T-helper 1 cell treated with Interleukin-12 subunit alpha and Interleukin-12 subunit beta and Interleukin-4 antibody, amounts not matched to agents 30 ng/mL and 1 ng/mL, for 36 hours (primary cell): ENCODE results near the gene PRKCZ. TPM values are rescaled to one million over a fixed set of nuclear protein-coding genes. Genes with fewer than 3 reads are reported as not detected.

Source experiments
- intact Hi-C: fragments of 100-400 bp; cut with micrococcal nuclease; formaldehyde crosslinking; loops from one replicate; pipeline ENCODE4 v1.15.1; 2024
- total RNA-seq: library from RNA; stranded (reverse); gene quantifications from 2 replicates; pipeline ENCODE4 v1.2.3, GENCODE V29; 2022

The PRKCZ gene
- total RNA-seq, 1 donor from 2014 or later = 2.6 TPM

- intact Hi-C loops = loop anchor here (1.0 kb wide), 4 partner anchors 21 to 66 kb away; no protein-coding TSS in a partner anchor
Measured at GRCh38 chr1:2233997-2234761, 184.0 kb downstream of the PRKCZ start.

- intact Hi-C loops = loop anchor here (1.0 kb wide), 4 partner anchors 21 to 66 kb away; no protein-coding TSS in a partner anchor
Measured at GRCh38 chr1:2234762-2235113, 184.5 kb downstream of the PRKCZ start.

Other genes with a start within 250 kb of the PRKCZ start
- gene GNB1, start 159.3 kb upstream of the PRKCZ start, total RNA-seq = 409 and 419 TPM in 2 replicates
- gene CALML6, start 135.2 kb upstream of the PRKCZ start, total RNA-seq = 0.20 TPM in 1 of 2 replicates, not detected in the other
- gene TMEM52, start 131.1 kb upstream of the PRKCZ start, total RNA-seq = not detected in 2 replicates
- gene CFAP74, start 46.6 kb upstream of the PRKCZ start, total RNA-seq = not detected in 2 replicates
- not detected in 2 replicates for gene GABRD, start 31.1 kb upstream of the PRKCZ start, total RNA-seq
- 42.6 and 43.9 TPM in 2 replicates for gene FAAP20, start 144.4 kb downstream of the PRKCZ start, total RNA-seq
- gene SKI, start 177.9 kb downstream of the PRKCZ start, total RNA-seq = 63.1 and 67.5 TPM in 2 replicates